ENCODE data around the gene TBX1.

Gene TBX1

GRCh38 chr22:19816372-19817119 lies 56.0 kb downstream of the TBX1 start:
- no peak for TF ChIP-seq CTCF (conservative IDR thresholded peaks at IDR 0.05; ENCODE audit: low read depth, low read length)
- no peaks in the 10 kb centered on the region for H4K20me1 ChIP-seq (ENCODE audit: insufficient read depth)
- no peak overlapping the region for H2AFZ ChIP-seq (ENCODE audit: low read depth)
- no peak overlapping the region for H3K4me2 ChIP-seq
- H3K4me3 ChIP-seq (IDR thresholded peaks at IDR 0.05; ENCODE audit: insufficient read depth, low read depth, low read length), result no peak overlapping the region
- H3K9ac ChIP-seq, result no peak overlapping the region
- no peaks in the 10 kb centered on the region for H3K4me1 ChIP-seq (ENCODE audit: low read depth, poor library complexity, severe bottlenecking)
- H3K36me3 ChIP-seq (ENCODE audit: insufficient read depth), result no peaks in the 10 kb centered on the region
- no peak overlapping the region for H3K27ac ChIP-seq
- no peaks in the 10 kb centered on the region for H3K27me3 ChIP-seq (ENCODE audit: insufficient read depth, low read depth)
- H3K79me2 ChIP-seq (ENCODE audit: insufficient read depth, low read depth), result no peaks in the 10 kb centered on the region
